Measurements from ENCODE around the gene LHX6.

GRCh38 chr9:122201641-122202040, 27.1 kb downstream of the LHX6 start:
- TF ChIP-seq CTCF (IDR thresholded peaks at IDR 0.05), result no peak
- no peak for TF ChIP-seq POLR2A (IDR thresholded peaks at IDR 0.05)
